SK-N-SH (cell line): Measurements from ENCODE around the gene OR10C1.

Experiments
- CTCF ChIP-seq: fragments of 200-600 bp; sonication (generic); IDR thresholded peaks from 2 replicates; pipeline ENCODE4 v1.6.1; 2017; ENCODE audit warnings: antibody characterized with exemption, mild to moderate bottlenecking, moderate library complexity
- EP300 ChIP-seq, 2 experiments: IDR thresholded peaks; 2 replicates each; pipeline versions ENCODE4 v1.4.0 to v1.6.1; 2012; ENCODE audit warnings: borderline replicate concordance in 1 of 2, low read depth in 1 of 2, low read length in 1 of 2
- POLR2AphosphoS5 ChIP-seq: IDR thresholded peaks from 2 replicates; pipeline ENCODE4 v1.6.1; 2012; ENCODE audit warnings: low read depth, low read length

GRCh38 chr6:29488874-29489273, 49.8 kb downstream of the OR10C1 start:
- TF ChIP-seq EP300 (IDR thresholded peaks at IDR 0.05; ENCODE audit: borderline replicate concordance in 1 of 2, low read depth in 1 of 2, low read length in 1 of 2): no peak
- no peak for TF ChIP-seq CTCF
- no peak for TF ChIP-seq POLR2AphosphoS5
